ENCODE data around the gene PTPA.

GRCh38 chr9:129076640-129077037, 34.6 kb upstream of the PTPA start:
- no peak for TF ChIP-seq ZKSCAN1 (IDR thresholded peaks at IDR 0.05; ENCODE audit: low read depth, low read length)
- TF ChIP-seq POLR2AphosphoS5 (IDR thresholded peaks at IDR 0.05; ENCODE audit: control insufficient read depth, insufficient read depth, low read depth, low read length) = no peak
- TF ChIP-seq ELK1 (CRISPR knock-in tag; IDR thresholded peaks at IDR 0.05) = no peak
- TF ChIP-seq CHD2 (IDR thresholded peaks at IDR 0.05; ENCODE audit: low read depth, low read length) = no peak
- no peak for TF ChIP-seq ZNF384 (IDR thresholded peaks at IDR 0.05; ENCODE audit: low read depth, low read length)
- no peak for TF ChIP-seq ZNF592 (IDR thresholded peaks at IDR 0.05)
- no peak for TF ChIP-seq USF2 (CRISPR knock-in tag; IDR thresholded peaks at IDR 0.05)
- TF ChIP-seq ESRRA (IDR thresholded peaks at IDR 0.05; ENCODE audit: borderline replicate concordance, low read depth) = no peak
- TF ChIP-seq ZNF133 (CRISPR knock-in tag; IDR thresholded peaks at IDR 0.05) = no peak
- TF ChIP-seq CUX1 (CRISPR knock-in tag; IDR thresholded peaks at IDR 0.05) = no peak
- TF ChIP-seq CHD1 (IDR thresholded peaks at IDR 0.05; ENCODE audit: low read length) = no peak
- TF ChIP-seq SREBF2 (CRISPR knock-in tag; IDR thresholded peaks at IDR 0.05) = no peak
- no peak for TF ChIP-seq FOSL1 (tag; conservative IDR thresholded peaks at IDR 0.05)
- no peak for TF ChIP-seq GTF2F1 (IDR thresholded peaks at IDR 0.05; ENCODE audit: low read depth, low read length)
